ENCODE measurements around the gene MUC6.

DNA sequence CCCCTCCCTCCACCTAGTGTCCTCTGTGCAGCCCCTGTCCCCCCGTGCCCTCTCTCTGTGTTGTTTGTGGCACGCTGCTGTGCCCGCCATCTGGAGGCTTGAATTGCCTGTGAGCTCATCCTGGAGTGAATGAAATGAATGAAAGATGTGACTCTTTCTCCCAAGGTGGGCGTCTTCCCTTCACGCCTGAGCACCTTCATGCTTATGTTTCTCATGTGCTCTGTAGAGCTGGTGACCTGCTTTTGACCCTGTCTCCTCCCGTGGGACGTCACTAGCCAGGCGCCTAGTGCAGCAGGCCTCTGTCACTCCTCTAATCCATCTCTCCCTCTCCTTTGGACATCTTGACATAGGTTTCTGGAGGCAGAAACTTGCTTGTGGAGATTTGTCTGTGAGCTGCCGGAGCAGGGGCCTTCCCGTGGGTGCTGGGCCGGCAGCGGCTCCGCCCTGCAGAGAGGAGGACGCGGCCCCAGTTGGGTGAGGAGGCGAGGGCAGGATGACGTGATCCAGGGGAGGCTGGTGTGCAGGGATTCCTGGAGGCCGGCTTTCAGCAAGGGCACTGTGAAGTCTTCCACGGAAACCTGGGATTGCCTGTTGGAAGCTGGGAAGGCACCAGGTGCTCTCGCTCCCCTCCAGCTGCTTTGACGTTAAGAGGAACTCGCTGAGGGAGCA lies 40.6 kb downstream of the MUC6 start:
- TF ChIP-seq, protein P1, sequence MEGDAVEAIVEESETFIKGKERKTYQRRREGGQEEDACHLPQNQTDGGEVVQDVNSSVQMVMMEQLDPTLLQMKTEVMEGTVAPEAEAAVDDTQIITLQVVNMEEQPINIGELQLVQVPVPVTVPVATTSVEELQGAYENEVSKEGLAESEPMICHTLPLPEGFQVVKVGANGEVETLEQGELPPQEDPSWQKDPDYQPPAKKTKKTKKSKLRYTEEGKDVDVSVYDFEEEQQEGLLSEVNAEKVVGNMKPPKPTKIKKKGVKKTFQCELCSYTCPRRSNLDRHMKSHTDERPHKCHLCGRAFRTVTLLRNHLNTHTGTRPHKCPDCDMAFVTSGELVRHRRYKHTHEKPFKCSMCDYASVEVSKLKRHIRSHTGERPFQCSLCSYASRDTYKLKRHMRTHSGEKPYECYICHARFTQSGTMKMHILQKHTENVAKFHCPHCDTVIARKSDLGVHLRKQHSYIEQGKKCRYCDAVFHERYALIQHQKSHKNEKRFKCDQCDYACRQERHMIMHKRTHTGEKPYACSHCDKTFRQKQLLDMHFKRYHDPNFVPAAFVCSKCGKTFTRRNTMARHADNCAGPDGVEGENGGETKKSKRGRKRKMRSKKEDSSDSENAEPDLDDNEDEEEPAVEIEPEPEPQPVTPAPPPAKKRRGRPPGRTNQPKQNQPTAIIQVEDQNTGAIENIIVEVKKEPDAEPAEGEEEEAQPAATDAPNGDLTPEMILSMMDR (tag by site-specific recombination; IDR thresholded peaks at IDR 0.05): no peak
- no peak for TF ChIP-seq HOXA7 (CRISPR knock-in tag; IDR thresholded peaks at IDR 0.05; ENCODE audit: borderline replicate concordance)
- TF ChIP-seq, protein P2, sequence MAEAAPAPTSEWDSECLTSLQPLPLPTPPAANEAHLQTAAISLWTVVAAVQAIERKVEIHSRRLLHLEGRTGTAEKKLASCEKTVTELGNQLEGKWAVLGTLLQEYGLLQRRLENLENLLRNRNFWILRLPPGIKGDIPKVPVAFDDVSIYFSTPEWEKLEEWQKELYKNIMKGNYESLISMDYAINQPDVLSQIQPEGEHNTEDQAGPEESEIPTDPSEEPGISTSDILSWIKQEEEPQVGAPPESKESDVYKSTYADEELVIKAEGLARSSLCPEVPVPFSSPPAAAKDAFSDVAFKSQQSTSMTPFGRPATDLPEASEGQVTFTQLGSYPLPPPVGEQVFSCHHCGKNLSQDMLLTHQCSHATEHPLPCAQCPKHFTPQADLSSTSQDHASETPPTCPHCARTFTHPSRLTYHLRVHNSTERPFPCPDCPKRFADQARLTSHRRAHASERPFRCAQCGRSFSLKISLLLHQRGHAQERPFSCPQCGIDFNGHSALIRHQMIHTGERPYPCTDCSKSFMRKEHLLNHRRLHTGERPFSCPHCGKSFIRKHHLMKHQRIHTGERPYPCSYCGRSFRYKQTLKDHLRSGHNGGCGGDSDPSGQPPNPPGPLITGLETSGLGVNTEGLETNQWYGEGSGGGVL (tag by site-specific recombination; IDR thresholded peaks at IDR 0.05): no peak
- TF ChIP-seq, protein P3, sequence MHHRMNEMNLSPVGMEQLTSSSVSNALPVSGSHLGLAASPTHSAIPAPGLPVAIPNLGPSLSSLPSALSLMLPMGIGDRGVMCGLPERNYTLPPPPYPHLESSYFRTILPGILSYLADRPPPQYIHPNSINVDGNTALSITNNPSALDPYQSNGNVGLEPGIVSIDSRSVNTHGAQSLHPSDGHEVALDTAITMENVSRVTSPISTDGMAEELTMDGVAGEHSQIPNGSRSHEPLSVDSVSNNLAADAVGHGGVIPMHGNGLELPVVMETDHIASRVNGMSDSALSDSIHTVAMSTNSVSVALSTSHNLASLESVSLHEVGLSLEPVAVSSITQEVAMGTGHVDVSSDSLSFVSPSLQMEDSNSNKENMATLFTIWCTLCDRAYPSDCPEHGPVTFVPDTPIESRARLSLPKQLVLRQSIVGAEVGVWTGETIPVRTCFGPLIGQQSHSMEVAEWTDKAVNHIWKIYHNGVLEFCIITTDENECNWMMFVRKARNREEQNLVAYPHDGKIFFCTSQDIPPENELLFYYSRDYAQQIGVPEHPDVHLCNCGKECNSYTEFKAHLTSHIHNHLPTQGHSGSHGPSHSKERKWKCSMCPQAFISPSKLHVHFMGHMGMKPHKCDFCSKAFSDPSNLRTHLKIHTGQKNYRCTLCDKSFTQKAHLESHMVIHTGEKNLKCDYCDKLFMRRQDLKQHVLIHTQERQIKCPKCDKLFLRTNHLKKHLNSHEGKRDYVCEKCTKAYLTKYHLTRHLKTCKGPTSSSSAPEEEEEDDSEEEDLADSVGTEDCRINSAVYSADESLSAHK (tag by site-specific recombination; IDR thresholded peaks at IDR 0.05): no peak
- no peak for TF ChIP-seq ZNF776 (tag by site-specific recombination; IDR thresholded peaks at IDR 0.05; ENCODE audit: borderline replicate concordance)
- TF ChIP-seq ZNF830 (tag by site-specific recombination; IDR thresholded peaks at IDR 0.05; ENCODE audit: low read depth): no peak
- TF ChIP-seq ZBTB21 (tag by site-specific recombination; IDR thresholded peaks at IDR 0.05): no peak
- TF ChIP-seq, protein P4, sequence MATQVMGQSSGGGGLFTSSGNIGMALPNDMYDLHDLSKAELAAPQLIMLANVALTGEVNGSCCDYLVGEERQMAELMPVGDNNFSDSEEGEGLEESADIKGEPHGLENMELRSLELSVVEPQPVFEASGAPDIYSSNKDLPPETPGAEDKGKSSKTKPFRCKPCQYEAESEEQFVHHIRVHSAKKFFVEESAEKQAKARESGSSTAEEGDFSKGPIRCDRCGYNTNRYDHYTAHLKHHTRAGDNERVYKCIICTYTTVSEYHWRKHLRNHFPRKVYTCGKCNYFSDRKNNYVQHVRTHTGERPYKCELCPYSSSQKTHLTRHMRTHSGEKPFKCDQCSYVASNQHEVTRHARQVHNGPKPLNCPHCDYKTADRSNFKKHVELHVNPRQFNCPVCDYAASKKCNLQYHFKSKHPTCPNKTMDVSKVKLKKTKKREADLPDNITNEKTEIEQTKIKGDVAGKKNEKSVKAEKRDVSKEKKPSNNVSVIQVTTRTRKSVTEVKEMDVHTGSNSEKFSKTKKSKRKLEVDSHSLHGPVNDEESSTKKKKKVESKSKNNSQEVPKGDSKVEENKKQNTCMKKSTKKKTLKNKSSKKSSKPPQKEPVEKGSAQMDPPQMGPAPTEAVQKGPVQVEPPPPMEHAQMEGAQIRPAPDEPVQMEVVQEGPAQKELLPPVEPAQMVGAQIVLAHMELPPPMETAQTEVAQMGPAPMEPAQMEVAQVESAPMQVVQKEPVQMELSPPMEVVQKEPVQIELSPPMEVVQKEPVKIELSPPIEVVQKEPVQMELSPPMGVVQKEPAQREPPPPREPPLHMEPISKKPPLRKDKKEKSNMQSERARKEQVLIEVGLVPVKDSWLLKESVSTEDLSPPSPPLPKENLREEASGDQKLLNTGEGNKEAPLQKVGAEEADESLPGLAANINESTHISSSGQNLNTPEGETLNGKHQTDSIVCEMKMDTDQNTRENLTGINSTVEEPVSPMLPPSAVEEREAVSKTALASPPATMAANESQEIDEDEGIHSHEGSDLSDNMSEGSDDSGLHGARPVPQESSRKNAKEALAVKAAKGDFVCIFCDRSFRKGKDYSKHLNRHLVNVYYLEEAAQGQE (tag by site-specific recombination; IDR thresholded peaks at IDR 0.05): no peak
- TF ChIP-seq ZNF174 (tag by site-specific recombination; IDR thresholded peaks at IDR 0.05): no peak
